K562 (cell line): ENCODE results near the gene GDF11. TPM values are rescaled to one million over a fixed set of nuclear protein-coding genes. Genes with fewer than 3 reads are reported as not detected.

Experiments used
- CBFA2T3 ChIP-seq: fragments of 450-650 bp; IDR thresholded peaks from 2 replicates; pipeline ENCODE4 v1.6.1; 2017
- EWSR1 ChIP-seq: fragments of 450-650 bp; IDR thresholded peaks from 2 replicates; pipeline ENCODE4 v1.6.1; 2018; ENCODE audit warnings: borderline replicate concordance, mild to moderate bottlenecking, low read depth, moderate library complexity; ENCODE audit not compliant: partially characterized antibody
- FOSL1 ChIP-seq: fragments of 200-800 bp; sonication (Bioruptor generic); conservative IDR thresholded peaks from 2 replicates; pipeline ENCODE4 v1.6.1; 2016; ENCODE audit warnings: missing genetic modification characterization, missing compliant biosample characterization
- JUN ChIP-seq, 2 experiments: sonication (generic) in 1 of 2; formaldehyde crosslinking in 1 of 2; IDR thresholded peaks; 2 replicates each; pipeline versions ENCODE4 v1.6.1 to v1.8.0; 2012 to 2022; ENCODE audit warnings: borderline replicate concordance in 2 of 2, mild to moderate bottlenecking in 2 of 2, improper control_type of control experiment in 1 of 2, low read depth in 1 of 2, low read length in 1 of 2, missing genetic modification reagents in 1 of 2
- ZKSCAN1 ChIP-seq: fragments of 150-350 bp; IDR thresholded peaks from 2 replicates; pipeline ENCODE4 v1.6.1; 2016; ENCODE audit warnings: low read depth, low read length
- ZNF347 ChIP-seq: fragments of 450-650 bp; formaldehyde crosslinking; IDR thresholded peaks from 2 replicates; pipeline ENCODE4 v1.4.0; 2020; ENCODE audit warnings: low read depth, mild to moderate bottlenecking, moderate library complexity
- polyA plus RNA-seq, 8 experiments: library from polyadenylated mRNA; depleted of rRNA in 4 of 8; stranded (reverse) in 5 of 8; unstranded in 3 of 8; fragments of >200 nt; fragmentation: Nextera tagmentation in 2 of 8; fragmentation: Illumina TruSeq in 1 of 8; extraction: Ambion mirVana in 2 of 8; extraction: Trizol in 1 of 8; gene quantifications; 2 replicates each; pipeline versions ENCODE4 v1.2.1 to v1.2.3, GENCODE V29; 2011 to 2014; ENCODE audit warnings: inconsistent platforms in 1 of 8, missing spikeins in 1 of 8
- total RNA-seq, 7 experiments: library from RNA; depleted of rRNA in 6 of 7; stranded (reverse); fragments of >200 nt in 6 of 7; fragmentation: Illumina TruSeq in 2 of 7; extraction: Trizol in 2 of 7; gene quantifications; 2 replicates each; pipeline versions ENCODE4 v1.2.1 to v1.2.3, GENCODE V29; 2011 to 2021; ENCODE audit warnings: low replicate concordance in 1 of 7
- TF ChIP-seq, protein P1 (sequence below): sonication (generic); formaldehyde crosslinking; IDR thresholded peaks from 2 replicates; pipeline ENCODE4 v1.8.1; 2023; ENCODE audit warnings: missing genetic modification reagents, mild to moderate bottlenecking, borderline replicate concordance
- TF ChIP-seq, protein P2 (sequence below): sonication (generic); formaldehyde crosslinking; IDR thresholded peaks from 2 replicates; pipeline ENCODE4 v1.5.0; 2020; ENCODE audit warnings: missing genetic modification reagents

Gene GDF11
- total and polyA plus RNA-seq, 9 of the 15 experiments (the other 6 are each of a cell fraction or from before 2014, with no cell fraction given) = 1.4 to 15.7 (median 4.8) TPM

DNA sequence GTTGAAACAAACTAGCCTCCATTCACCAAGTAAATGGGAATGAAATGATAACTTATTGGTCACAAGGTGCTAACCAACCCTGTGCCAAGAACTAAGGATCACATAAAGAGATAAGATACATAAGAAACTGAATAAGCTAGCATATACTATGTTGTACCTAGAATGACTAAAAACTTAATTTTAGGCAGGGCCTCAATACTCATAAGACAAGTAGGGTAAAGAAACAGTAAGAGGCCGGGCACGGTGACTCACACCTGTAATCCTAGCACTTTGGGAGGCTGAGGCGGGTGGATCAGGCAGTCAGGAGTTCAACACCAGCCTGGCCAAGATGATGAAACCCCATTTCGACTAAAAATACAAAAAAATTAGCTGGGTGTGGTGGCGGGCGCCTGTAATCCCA, 17.7 kb downstream of the GDF11 start (continued):
- TF ChIP-seq, protein P1, sequence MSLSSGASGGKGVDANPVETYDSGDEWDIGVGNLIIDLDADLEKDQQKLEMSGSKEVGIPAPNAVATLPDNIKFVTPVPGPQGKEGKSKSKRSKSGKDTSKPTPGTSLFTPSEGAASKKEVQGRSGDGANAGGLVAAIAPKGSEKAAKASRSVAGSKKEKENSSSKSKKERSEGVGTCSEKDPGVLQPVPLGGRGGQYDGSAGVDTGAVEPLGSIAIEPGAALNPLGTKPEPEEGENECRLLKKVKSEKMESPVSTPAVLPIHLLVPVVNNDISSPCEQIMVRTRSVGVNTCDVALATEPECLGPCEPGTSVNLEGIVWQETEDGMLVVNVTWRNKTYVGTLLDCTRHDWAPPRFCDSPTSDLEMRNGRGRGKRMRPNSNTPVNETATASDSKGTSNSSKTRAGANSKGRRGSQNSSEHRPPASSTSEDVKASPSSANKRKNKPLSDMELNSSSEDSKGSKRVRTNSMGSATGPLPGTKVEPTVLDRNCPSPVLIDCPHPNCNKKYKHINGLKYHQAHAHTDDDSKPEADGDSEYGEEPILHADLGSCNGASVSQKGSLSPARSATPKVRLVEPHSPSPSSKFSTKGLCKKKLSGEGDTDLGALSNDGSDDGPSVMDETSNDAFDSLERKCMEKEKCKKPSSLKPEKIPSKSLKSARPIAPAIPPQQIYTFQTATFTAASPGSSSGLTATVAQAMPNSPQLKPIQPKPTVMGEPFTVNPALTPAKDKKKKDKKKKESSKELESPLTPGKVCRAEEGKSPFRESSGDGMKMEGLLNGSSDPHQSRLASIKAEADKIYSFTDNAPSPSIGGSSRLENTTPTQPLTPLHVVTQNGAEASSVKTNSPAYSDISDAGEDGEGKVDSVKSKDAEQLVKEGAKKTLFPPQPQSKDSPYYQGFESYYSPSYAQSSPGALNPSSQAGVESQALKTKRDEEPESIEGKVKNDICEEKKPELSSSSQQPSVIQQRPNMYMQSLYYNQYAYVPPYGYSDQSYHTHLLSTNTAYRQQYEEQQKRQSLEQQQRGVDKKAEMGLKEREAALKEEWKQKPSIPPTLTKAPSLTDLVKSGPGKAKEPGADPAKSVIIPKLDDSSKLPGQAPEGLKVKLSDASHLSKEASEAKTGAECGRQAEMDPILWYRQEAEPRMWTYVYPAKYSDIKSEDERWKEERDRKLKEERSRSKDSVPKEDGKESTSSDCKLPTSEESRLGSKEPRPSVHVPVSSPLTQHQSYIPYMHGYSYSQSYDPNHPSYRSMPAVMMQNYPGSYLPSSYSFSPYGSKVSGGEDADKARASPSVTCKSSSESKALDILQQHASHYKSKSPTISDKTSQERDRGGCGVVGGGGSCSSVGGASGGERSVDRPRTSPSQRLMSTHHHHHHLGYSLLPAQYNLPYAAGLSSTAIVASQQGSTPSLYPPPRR (CRISPR knock-in tag) = no peak
- no peak for TF ChIP-seq EWSR1
- TF ChIP-seq, protein P2, sequence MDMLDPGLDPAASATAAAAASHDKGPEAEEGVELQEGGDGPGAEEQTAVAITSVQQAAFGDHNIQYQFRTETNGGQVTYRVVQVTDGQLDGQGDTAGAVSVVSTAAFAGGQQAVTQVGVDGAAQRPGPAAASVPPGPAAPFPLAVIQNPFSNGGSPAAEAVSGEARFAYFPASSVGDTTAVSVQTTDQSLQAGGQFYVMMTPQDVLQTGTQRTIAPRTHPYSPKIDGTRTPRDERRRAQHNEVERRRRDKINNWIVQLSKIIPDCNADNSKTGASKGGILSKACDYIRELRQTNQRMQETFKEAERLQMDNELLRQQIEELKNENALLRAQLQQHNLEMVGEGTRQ (CRISPR knock-in tag) = no peak
- no peak for TF ChIP-seq ZKSCAN1
- no peak for TF ChIP-seq ZNF347 (CRISPR knock-in tag)
- no peak for TF ChIP-seq JUN (IDR thresholded peaks at IDR 0.05; ENCODE audit: borderline replicate concordance, low read depth, low read length)
- no peak for TF ChIP-seq JUN (CRISPR knock-in tag; IDR thresholded peaks at IDR 0.05; ENCODE audit: borderline replicate concordance)
- TF ChIP-seq CBFA2T3 = no peak
- no peak for TF ChIP-seq FOSL1 (tag)
